Thyroid gland (tissue), 4 donors: ENCODE data around the gene HDGFL3.
"Not testable (repeated sequence)": the region's sequence is repeated elsewhere in the genome, so short reads cannot be mapped to it uniquely, and the experiment has no call there.

Experiments used
- CTCF ChIP-seq, 6 experiments: fragments of 200-600 bp in 3 of 6; fragments of 450-650 bp in 3 of 6; sonication (generic) in 3 of 6; IDR thresholded peaks; one replicate each; pipeline ENCODE4 v1.5.1; 2016 to 2019; ENCODE audit warnings: antibody characterized with exemption in 6 of 6, mild to moderate bottlenecking in 2 of 6, inconsistent platforms in 1 of 6, moderate library complexity in 1 of 6
- POLR2A ChIP-seq, 2 donors: fragments of 450-650 bp; IDR thresholded peaks; one replicate each; pipeline ENCODE4 v1.6.1; 2017; ENCODE audit warnings: antibody characterized with exemption in 2 of 2, mild to moderate bottlenecking in 2 of 2, moderate library complexity in 1 of 2

- not testable (repeated sequence) for TF ChIP-seq CTCF, POLR2A (IDR thresholded peaks at IDR 0.05)
Measured at GRCh38 chr15:83169576-83169975, 38.0 kb downstream of the HDGFL3 start.
